GM21619 (cell line): ENCODE measurements around the gene TPD52L1.
A peak's percentile ranks its signal among the peaks of the same experiment; 100 is the strongest.
"Not testable (repeated sequence)": the region's sequence is repeated elsewhere in the genome, so short reads cannot be mapped to it uniquely, and the experiment has no call there.

Experiments
- ATAC-seq: cut with Tn5 transposase; IDR thresholded peaks from one replicate; pipeline ENCODE4 v1.9.1; 2021; ENCODE audit not compliant: unreplicated experiment

TPD52L1 gene, protein sequence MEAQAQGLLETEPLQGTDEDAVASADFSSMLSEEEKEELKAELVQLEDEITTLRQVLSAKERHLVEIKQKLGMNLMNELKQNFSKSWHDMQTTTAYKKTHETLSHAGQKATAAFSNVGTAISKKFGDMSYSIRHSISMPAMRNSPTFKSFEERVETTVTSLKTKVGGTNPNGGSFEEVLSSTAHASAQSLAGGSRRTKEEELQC

GRCh38 chr6:125153391-125154117, at the start of gene TPD52L1:
TSS of gene TPD52L1 (plus strand) at chr6:125153773. CDS start at chr6:125153952, 179 bp downstream.
- ATAC-seq, result peak; percentile 98

- no peak for ATAC-seq
These were observed 49.1 kb upstream of the TPD52L1 start for GRCh38 chr6:125104425-125104824.

GRCh38 chr6:125107048-125107447, 46.5 kb upstream of the TPD52L1 start:
- no peak for ATAC-seq

- ATAC-seq, result no peak
These were observed 45.7 kb upstream of the TPD52L1 start for GRCh38 chr6:125107896-125108295.

GRCh38 chr6:125110056-125110455, 43.5 kb upstream of the TPD52L1 start:
- no peak for ATAC-seq

- ATAC-seq, result no peak
These were observed 42.2 kb upstream of the TPD52L1 start for GRCh38 chr6:125111219-125111983.

DNA sequence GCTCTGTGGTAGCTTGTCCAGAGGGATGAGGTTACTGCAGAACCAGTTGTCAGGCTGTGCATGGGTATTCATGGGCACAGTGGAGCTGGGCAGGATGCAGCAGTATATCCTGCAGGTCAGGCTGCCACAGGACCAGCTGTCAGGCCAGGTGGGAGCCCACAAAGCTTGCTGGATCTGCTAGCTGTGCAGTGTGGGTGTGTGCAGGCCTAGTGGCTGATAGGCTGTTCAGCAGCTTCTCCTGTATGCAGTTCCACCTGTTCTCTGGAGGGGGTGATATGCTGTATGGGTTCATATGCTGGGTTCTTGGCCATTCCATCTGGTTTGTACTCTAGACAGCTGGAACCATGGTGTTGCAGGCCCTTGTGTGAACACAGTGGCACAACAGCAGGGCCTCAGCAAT, 40.6 kb upstream of the TPD52L1 start:
- ATAC-seq, result no peak

DNA sequence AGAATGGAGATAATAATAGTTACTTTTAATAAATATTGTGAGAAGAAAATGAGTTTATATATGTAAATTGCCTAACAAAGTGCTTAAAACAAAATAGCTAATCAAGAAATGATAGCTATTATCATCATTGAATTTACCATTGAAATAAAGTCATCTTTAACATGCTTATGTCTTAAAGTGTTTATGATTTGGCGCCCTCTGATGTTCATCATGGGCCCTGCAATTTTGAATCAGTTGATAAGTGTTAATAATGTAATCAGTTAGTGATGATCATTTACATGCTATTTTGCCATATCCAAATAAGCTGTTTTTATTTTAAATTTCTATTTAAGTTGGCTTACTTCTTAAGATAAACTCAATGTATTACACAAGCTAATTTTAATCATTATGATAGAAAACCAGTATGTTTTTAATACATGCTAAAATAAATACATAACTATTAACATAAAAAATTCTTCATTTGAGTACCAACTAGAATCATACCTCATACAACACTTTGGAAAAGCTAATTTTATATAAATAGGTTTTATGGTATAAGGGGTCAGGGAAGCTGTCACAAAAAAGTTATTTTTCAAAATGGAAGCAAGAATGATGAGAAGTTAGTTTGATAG, 39.2 kb upstream of the TPD52L1 start:
- peak; percentile 63 for ATAC-seq

DNA sequence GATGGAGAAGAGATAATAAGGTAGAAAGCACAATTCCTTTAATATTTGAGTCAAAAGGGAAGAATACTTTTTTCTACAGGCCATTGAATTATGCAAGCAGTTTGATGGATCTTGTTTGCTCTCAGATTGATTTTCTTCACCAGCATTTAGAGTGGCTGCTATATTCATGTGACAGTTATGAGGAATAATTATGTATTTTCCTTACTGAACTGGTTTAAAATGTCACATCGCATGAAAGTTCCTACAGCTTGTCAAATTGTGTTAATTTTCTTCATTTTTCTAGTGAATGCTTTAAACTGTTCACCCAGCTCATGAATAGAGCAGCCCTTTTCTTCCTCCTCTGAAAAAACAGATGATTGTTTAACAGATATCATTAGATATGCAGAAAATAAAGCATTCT, 37.4 kb upstream of the TPD52L1 start:
- no peak for ATAC-seq

GRCh38 chr6:125116710-125117109, 36.9 kb upstream of the TPD52L1 start:
- no peak for ATAC-seq

DNA sequence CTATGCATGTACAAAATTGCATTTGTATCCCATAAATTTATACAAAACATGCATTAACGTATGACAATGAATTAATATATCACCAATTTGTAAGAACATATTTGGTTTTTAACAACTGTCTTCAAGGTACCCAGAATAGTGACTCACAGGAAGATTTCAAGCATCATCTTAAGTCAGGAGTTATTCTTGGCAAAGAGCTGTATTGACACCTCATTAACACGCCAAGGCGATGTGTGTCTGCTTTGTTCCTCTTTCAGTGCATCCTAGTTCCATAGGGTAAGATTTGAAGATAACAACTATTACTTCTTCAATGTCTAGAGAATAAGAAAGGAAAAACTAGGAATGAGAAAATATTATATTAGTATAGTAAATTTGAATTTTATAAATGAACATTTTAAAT, 35.8 kb upstream of the TPD52L1 start:
- no peak for ATAC-seq

GRCh38 chr6:125120054-125120590, 33.5 kb upstream of the TPD52L1 start:
- no peak for ATAC-seq

DNA sequence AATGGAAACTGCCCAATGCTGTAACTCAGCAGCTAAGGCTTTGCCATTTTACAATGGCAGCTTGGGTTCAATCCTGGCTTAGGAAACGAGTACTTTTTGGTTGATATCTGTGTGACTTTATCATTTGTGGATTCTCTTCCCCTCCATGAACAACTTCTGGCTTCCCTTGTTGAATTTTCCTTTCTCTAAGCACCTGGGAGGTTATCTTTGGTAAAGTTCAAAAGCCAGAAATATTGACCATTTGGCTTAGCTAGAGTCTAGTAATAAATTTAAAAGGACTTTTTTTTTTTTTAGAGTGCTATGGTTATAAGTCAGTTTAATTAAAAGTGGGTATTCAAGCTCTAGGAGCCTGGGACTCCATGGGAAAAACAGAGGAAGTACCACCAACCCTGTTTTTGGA, 31.7 kb upstream of the TPD52L1 start:
- no peak for ATAC-seq

GRCh38 chr6:125123051-125123450, 30.5 kb upstream of the TPD52L1 start:
- no peak for ATAC-seq

DNA sequence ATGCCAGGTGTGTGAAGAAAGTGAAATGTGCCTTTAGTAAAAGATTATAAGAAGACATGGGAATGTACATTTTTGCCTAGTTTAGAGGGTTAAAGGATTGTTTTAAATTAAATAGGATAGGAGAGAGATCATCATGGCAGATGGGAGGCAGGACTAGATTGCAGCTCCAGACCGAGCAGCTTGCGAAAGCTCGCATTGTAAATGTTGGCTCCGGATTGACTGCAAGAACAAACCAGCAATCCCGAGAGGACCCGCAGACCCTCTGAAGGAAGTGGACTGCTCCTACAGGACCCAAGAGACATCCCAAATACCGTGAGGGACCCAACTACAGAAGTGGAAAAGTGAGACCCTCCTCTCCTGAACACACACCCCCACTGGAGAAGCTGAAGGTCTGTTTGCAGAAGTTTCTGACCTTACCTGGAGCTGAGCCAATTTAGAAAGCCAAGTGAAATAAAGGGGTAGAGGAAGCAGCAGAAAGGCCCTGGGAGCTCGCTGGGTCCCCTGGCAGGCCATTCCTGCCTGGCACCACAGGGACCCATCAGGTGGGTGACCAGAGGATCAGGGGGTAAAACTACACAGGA, 30.0 kb upstream of the TPD52L1 start:
- ATAC-seq, result no peak

DNA sequence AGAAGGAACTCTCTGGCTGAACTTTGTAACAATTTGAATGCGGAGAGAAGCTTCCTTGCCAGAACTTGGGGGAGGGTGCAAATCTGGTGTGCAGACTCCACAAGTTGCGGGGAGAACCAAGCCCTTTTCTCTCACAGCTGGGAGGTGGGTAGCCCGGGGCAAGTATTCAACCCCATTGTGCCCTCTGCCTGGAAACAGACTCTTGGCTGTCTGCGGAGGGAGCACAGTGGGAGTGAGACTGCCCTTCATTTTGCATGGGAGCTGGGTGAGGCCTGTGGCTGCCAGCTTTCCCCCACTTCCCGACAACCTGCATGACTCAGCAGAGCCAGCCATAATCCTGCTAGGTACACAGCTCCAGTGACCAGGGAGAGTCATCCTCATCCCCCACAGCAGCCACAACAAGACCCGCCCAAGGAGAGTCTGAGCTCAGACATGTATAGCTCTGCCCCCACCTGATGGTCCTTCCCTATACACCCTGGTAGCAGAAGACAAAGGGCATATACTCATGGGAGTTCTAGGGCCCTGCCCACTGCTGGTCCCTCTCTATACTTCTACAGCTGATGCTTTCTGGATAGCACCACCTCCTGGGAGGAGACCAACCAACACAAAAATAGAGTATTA, 29.4 kb upstream of the TPD52L1 start:
- ATAC-seq, result no peak

GRCh38 chr6:125125856-125126255, 27.7 kb upstream of the TPD52L1 start:
- ATAC-seq, result not testable (repeated sequence)

DNA sequence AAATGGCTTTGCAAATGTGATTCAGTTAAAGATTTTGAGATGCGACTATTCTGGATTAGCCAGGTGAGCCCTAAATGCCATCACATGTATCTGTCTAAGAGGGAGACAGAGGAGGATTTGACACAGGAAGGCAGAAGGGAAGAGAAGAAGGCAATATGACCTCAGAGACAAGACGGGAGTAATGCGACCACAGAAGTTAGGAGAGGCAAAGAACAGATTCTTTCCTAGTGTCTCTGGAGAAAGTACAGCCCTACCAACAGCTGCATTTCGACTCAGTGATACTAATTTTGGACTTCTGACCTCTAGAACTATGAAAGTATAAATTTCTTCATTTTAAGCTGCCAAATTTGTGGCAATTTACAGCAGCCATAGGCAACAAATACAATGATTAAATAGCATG, 24.2 kb upstream of the TPD52L1 start:
- no peak for ATAC-seq

DNA sequence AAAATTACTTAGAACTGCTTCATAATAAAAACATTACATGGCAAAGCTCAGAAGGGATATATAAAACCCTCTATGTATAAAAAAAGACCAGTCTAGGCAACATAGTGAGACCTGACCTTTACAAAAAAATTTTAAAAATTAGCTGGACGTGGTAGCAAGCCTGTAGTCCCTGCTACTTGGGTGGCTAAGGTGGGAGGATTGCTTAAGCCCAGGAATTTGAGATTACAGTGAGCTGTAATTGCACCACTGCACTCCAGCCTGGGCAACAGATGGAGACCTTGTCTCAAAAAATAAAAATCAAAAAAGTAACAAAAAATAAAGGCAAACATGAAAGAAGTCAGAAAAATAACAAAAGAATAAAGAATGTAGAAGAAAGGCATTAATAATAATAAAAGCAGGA, 21.5 kb upstream of the TPD52L1 start:
- ATAC-seq, result no peak

DNA sequence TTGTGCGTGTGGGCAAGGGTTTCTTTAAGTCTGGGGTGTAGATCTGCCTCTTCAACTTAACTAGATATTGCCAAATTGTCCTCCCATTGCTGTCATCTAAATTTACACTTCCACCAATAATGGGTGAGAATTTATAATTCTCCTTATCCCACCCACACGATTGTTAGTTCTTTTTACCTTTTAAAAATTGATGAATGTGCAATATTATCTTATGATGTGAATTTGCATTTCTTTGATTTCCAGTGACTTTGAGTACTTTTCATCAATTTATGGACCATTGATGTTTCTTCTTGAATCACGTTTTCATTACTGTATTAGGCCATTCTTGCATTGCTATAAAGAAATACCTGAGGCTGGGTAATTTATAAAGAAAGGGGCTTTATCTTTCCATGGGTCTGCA, 17.2 kb upstream of the TPD52L1 start:
- ATAC-seq, result no peak

GRCh38 chr6:125138083-125138482, 15.5 kb upstream of the TPD52L1 start:
- no peak for ATAC-seq
